ENCODE measurements around the gene B3GALT6. TPM values are rescaled to one million over a fixed set of nuclear protein-coding genes. Genes with fewer than 3 reads are reported as not detected.

The B3GALT6 gene
- total RNA-seq, 4 donors from 2014 or later, result 1.8 to 23.5 (median 17.6) TPM

DNA sequence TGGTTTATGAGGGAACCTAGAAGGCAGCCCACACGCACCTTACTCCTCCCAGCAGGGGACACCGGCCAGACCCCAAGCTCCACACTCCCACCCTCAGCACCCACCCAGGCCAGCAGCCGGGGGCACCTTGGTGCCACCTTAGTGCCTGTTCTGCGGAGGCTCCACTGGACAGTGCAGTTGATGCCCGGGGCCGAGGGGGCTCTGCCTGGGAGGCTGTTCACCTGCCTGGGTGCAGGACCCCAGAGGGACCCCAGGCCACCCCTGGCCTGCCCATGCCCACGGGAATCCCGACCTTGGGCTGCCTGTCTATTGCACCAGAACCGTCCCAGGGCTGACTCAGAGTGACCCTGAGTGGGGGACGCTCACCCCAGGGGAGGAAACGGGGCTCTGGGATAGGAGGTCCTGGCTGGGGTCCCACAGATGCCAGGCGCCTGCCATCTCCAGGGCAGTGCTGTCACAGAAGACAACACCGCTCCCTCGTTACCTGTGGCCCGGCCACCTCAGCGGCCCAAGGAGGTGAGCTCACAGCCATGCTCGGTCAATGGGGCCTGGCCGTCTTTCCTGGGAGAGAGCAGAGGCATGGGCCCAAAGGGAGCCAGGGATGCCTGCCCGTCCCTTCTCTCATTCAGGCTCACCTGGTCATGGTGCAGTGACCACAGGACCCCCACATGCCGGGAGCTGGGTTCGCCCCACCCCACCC lies 48.9 kb downstream of the B3GALT6 start:
- Histone ChIP-seq H3K36me3 (no peaks in the 10 kb centered on the region), H3K9me3 (no peaks in the 10 kb centered on the region), H3K4me3 (no peak overlapping the region), H3K27ac (no peak overlapping the region), H3K4me1 (no peaks in the 10 kb centered on the region), H3K27me3 (no peaks in the 10 kb centered on the region)
- DNase-seq, result no peak
- TF ChIP-seq, protein P1, sequence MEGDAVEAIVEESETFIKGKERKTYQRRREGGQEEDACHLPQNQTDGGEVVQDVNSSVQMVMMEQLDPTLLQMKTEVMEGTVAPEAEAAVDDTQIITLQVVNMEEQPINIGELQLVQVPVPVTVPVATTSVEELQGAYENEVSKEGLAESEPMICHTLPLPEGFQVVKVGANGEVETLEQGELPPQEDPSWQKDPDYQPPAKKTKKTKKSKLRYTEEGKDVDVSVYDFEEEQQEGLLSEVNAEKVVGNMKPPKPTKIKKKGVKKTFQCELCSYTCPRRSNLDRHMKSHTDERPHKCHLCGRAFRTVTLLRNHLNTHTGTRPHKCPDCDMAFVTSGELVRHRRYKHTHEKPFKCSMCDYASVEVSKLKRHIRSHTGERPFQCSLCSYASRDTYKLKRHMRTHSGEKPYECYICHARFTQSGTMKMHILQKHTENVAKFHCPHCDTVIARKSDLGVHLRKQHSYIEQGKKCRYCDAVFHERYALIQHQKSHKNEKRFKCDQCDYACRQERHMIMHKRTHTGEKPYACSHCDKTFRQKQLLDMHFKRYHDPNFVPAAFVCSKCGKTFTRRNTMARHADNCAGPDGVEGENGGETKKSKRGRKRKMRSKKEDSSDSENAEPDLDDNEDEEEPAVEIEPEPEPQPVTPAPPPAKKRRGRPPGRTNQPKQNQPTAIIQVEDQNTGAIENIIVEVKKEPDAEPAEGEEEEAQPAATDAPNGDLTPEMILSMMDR (IDR thresholded peaks at IDR 0.05), result no peak
- no peak for TF ChIP-seq POLR2A (IDR thresholded peaks at IDR 0.05)
- intact Hi-C loops (cut with DNase I; ENCODE audit: low total_unique reads), result no loop called here

DNA sequence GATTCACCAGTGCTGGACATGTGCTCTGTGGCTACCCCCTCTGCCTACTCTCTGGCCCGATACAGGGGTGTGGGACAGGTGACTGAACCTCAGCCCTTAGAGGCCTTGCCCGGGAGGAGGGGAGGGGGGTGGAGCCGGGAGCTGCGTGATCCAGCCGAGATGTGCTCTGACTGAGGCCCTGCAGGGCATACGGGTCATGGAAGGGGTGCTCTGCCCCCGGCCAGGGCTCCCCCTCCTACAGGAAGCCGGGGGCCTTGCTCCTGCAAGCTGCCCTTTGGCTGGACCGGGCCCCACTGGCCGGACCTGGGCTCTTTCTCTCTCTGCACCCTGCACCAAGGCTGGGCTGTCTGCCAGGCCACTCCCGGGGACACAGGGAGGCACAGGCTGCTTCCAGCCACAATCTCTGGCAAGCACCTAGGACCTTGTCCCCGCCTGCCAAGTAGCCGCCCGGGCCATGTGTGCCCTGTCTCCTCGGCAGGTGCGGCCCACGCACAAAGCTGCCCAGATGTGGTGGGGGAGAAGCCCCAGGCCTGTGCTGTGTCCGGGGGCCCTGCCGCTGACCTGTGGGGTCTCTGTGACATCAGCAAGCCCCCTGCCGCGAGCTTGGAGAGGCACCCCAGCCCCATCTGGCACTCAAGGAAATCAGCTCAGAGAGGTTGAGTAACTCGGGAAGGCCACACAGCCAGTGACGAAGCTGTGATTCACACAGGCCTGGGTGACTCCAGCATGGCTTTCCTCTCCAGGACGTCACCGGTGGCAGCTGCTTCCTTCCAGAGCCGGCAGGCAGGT lies 49.7 kb downstream of the B3GALT6 start:
- DNase-seq, result no peak
- Histone ChIP-seq H3K9me3 (no peaks in the 10 kb centered on the region), H3K36me3 (no peaks in the 10 kb centered on the region), H3K27ac (no peak overlapping the region), H3K4me1 (no peaks in the 10 kb centered on the region), H3K4me3 (no peak overlapping the region), H3K27me3 (no peaks in the 10 kb centered on the region)
- no peak for TF ChIP-seq POLR2A (IDR thresholded peaks at IDR 0.05)
- TF ChIP-seq, protein P1 (IDR thresholded peaks at IDR 0.05), result no peak
- intact Hi-C loops (cut with DNase I; ENCODE audit: low total_unique reads), result no loop called here

GRCh38 chr1:1282998-1283397 lies 51.0 kb downstream of the B3GALT6 start:
- intact Hi-C loops (cut with DNase I; ENCODE audit: low total_unique reads), result no loop called here
- H3K36me3 ChIP-seq, result no peaks in the 10 kb centered on the region
- H3K27ac ChIP-seq, result no peak overlapping the region
- no peaks in the 10 kb centered on the region for H3K4me1 ChIP-seq
- no peak overlapping the region for H3K4me3 ChIP-seq
- no peak for DNase-seq
- no peaks in the 10 kb centered on the region for H3K27me3 ChIP-seq
- no peaks in the 10 kb centered on the region for H3K9me3 ChIP-seq
- TF ChIP-seq, protein P1 (IDR thresholded peaks at IDR 0.05), result no peak
- TF ChIP-seq POLR2A (IDR thresholded peaks at IDR 0.05), result no peak

- no peaks in the 10 kb centered on the region for H3K27me3 ChIP-seq
- DNase-seq, result no peak
- no peak overlapping the region for H3K27ac ChIP-seq
- H3K4me1 ChIP-seq, result no peaks in the 10 kb centered on the region
- no peaks in the 10 kb centered on the region for H3K9me3 ChIP-seq
- intact Hi-C loops (cut with DNase I; ENCODE audit: low total_unique reads), result no loop called here
- TF ChIP-seq, protein P1 (IDR thresholded peaks at IDR 0.05), result no peak
- TF ChIP-seq POLR2A (IDR thresholded peaks at IDR 0.05), result no peak
- no peak overlapping the region for H3K4me3 ChIP-seq
- H3K36me3 ChIP-seq, result no peaks in the 10 kb centered on the region
Measured at GRCh38 chr1:1283821-1284220, 51.8 kb downstream of the B3GALT6 start.

Other genes with a start within 250 kb of the B3GALT6 start
- 10 to 100 TPM; 19.6 to 41.0 (median 36.3) TPM for gene HES4, start 232.1 kb upstream of the B3GALT6 start, total RNA-seq
- 10 to 100 TPM in 2 of 4 donors, 1 to 10 TPM in 2; 1.8 to 27.2 (median 15.2) TPM for gene ISG15, start 218.7 kb upstream of the B3GALT6 start, total RNA-seq
- 10 to 100 TPM in 3 of 4 donors, 1 to 10 TPM in 1; 8.2 to 86.9 (median 26.2) TPM for gene AGRN, start 212.1 kb upstream of the B3GALT6 start, total RNA-seq
- gene RNF223, start 157.9 kb upstream of the B3GALT6 start, total RNA-seq, result not detected
- 10 to 100 TPM in 3 of 4 donors, 1 to 10 TPM in 1; 4.9 to 20.0 (median 17.9) TPM for gene C1orf159, start 116.1 kb upstream of the B3GALT6 start, total RNA-seq
- under 1 TPM in 2 of 4 donors, not detected in 2; 0.35 to 0.51 TPM for gene TTLL10, start 58.4 kb upstream of the B3GALT6 start, total RNA-seq
- 1 to 10 TPM in 1 of 4 donors, under 1 TPM in 1, not detected in 2; 0.37 to 2.6 TPM for gene TNFRSF18, start 25.6 kb upstream of the B3GALT6 start, total RNA-seq
- gene TNFRSF4, start 18.1 kb upstream of the B3GALT6 start, total RNA-seq, result 1 to 10 TPM in 2 of 4 donors, not detected in 2; 1.3 to 1.5 TPM
- 100 to 1,000 TPM in 1 of 4 donors, 10 to 100 TPM in 3; 29.7 to 105 (median 50.3) TPM for gene SDF4, start 236 bp upstream of the B3GALT6 start, total RNA-seq
- 1 to 10 TPM in 2 of 4 donors, not detected in 2; 3.1 to 8.2 TPM for gene C1QTNF12, start 14.5 kb downstream of the B3GALT6 start, total RNA-seq
- gene UBE2J2, start 41.6 kb downstream of the B3GALT6 start, total RNA-seq, result 10 to 100 TPM in 3 of 4 donors, 1 to 10 TPM in 1; 9.5 to 66.1 (median 49.8) TPM
- 1 to 10 TPM in 3 of 4 donors, under 1 TPM in 1; 0.26 to 8.4 (median 4.4) TPM for gene SCNN1D, start 48.2 kb downstream of the B3GALT6 start, total RNA-seq
- 10 to 100 TPM; 11.2 to 98.5 (median 44.0) TPM for gene ACAP3, start 75.7 kb downstream of the B3GALT6 start, total RNA-seq
- gene PUSL1, start 76.4 kb downstream of the B3GALT6 start, total RNA-seq, result 10 to 100 TPM; 14.7 to 34.1 (median 24.3) TPM
- 100 to 1,000 TPM in 2 of 4 donors, 10 to 100 TPM in 2; 45.6 to 277 (median 130) TPM for gene INTS11, start 92.4 kb downstream of the B3GALT6 start, total RNA-seq
- 10 to 100 TPM in 2 of 4 donors, 1 to 10 TPM in 2; 3.5 to 23.9 (median 16.4) TPM for gene CPTP, start 92.6 kb downstream of the B3GALT6 start, total RNA-seq
- under 1 TPM in 2 of 4 donors, not detected in 2; 0.14 to 0.34 TPM for gene TAS1R3, start 99.0 kb downstream of the B3GALT6 start, total RNA-seq
- gene DVL1, start 117.2 kb downstream of the B3GALT6 start, total RNA-seq, result 10 to 100 TPM; 35.6 to 94.5 (median 49.7) TPM
- gene MXRA8, start 126.3 kb downstream of the B3GALT6 start, total RNA-seq, result 100 to 1,000 TPM in 2 of 4 donors, 10 to 100 TPM in 2; 86.1 to 143 (median 117) TPM
- 10 to 100 TPM; 13.2 to 75.8 (median 31.1) TPM for gene AURKAIP1, start 143.0 kb downstream of the B3GALT6 start, total RNA-seq
- 100 to 1,000 TPM; 207 to 351 (median 281) TPM for gene CCNL2, start 167.1 kb downstream of the B3GALT6 start, total RNA-seq
- 100 to 1,000 TPM in 1 of 4 donors, 10 to 100 TPM in 3; 34.3 to 114 (median 65.1) TPM for gene MRPL20, start 175.1 kb downstream of the B3GALT6 start, total RNA-seq
- gene ANKRD65, start 189.0 kb downstream of the B3GALT6 start, total RNA-seq, result 10 to 100 TPM in 2 of 4 donors, 1 to 10 TPM in 2; 1.3 to 20.0 (median 6.7) TPM
- 10 to 100 TPM; 15.6 to 67.1 (median 47.1) TPM for gene VWA1, start 203.5 kb downstream of the B3GALT6 start, total RNA-seq
- gene ATAD3C, start 217.5 kb downstream of the B3GALT6 start, total RNA-seq, result 1 to 10 TPM in 2 of 4 donors, under 1 TPM in 1, not detected in 1; 0.77 to 3.8 (median 1.7) TPM
- gene ATAD3B, start 239.5 kb downstream of the B3GALT6 start, total RNA-seq, result 10 to 100 TPM in 3 of 4 donors, 1 to 10 TPM in 1; 2.1 to 20.5 (median 17.8) TPM

All from uterus (tissue), 4 donors.